HG03064 (cell line): Measurements from ENCODE around the gene ESRRA.

Source experiments
- ATAC-seq: cut with Tn5 transposase; IDR thresholded peaks from one replicate; pipeline ENCODE4 v1.9.1; 2021; ENCODE audit warnings: low read depth; ENCODE audit not compliant: unreplicated experiment

ESRRA gene

DNA sequence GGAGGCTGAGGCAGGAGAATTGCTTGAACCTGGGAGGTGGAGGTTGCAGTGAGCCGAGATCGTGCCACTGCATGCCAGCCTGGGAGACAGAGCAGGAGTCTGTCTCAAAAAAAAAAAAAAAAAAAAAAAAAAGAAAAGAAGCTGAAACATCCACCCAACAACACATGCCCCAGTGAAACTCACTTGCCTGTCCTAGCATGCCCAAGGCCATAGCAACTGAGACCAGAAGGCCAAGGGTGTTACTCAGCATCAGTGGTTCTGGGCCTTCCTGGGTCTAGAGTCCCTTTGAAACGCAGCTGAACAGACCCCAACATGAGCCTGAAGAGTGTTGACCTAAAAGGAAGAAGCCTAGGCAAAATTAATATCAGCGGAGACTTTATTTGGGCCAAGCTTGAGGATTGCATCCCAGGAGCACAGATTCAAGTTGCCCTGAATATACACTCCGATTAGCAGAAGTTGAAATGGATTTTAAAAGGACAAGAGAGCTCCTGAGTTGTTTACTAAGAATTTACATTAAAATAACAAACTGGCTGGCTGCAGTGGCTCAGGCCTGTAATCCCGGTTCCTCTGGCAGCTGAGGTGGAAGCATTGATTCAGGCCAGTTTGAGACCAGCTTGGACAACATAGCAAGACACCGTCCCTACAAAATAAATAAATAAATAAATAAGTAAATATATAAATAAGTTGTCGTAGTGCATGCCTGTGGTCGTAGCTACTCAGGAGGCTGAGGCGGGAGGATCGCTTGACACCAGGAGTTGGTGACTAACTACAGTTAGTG is 19.6 kb downstream of the ESRRA start:
- ATAC-seq = no peak

DNA sequence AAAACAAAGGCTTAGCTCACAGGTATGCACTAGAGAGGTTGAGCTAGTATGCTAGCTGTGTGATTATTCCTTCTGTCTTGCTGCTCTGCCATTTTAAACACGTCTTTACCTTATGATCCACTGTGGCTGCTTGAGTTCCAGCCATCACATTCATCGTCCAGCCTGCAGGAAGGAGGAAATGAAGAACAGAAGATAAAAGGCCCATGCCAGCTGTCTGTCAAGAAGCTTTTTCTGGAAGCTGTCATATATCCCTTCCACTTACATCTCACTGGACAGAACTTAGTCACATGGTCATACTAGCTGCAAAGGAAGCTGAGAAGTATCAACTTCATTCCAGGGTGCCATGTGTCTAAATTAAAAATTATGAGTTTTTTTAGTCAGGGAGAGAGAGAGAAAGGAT is 22.1 kb downstream of the ESRRA start:
- no peak for ATAC-seq

DNA sequence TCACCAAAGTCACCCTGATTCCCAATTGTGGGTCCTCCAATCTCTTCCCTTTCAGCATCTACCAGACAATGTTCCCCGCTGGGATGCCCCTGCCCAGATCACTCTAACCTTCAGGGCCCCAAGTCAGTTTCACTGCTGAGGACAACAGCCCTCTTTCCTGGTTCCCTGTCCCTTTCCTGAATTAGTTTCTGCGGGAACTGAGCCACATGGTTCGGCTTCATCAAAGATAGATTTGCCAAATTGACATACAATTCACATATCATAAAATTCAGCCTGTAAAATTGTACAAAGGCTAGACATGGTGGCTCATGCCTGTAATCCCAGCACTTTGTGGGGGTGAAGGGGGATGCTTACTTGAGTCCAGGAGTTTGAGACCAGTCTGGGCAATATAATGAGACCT is 22.7 kb downstream of the ESRRA start:
- ATAC-seq = no peak

DNA sequence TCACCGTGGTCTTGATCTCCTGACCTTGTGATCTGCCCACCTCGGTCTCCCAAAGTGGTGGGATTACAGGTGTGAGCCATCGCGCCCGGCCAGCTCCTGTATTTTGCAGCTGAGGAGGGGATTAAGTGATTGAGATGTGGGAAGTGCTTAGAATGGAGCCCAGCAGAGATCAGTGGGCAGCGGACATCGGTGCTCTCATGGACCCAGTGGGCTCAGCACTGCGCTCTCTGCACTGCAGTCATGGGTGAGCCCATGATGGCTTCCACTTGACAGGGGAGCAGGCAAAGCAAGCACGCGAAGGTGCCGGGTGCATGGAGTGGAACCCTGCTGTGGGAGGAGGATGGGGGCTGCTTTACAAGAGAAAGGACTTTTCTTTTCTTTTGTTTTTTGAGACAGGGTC is 25.6 kb downstream of the ESRRA start:
- no peak for ATAC-seq

- no peak for ATAC-seq
Measured at GRCh38 chr11:64331569-64332371, 26.4 kb downstream of the ESRRA start.

- no peak for ATAC-seq
Measured at GRCh38 chr11:64333556-64333955, 28.2 kb downstream of the ESRRA start.

- peak; percentile 74 for ATAC-seq
Measured at GRCh38 chr11:64334764-64335735, 29.7 kb downstream of the ESRRA start.

DNA sequence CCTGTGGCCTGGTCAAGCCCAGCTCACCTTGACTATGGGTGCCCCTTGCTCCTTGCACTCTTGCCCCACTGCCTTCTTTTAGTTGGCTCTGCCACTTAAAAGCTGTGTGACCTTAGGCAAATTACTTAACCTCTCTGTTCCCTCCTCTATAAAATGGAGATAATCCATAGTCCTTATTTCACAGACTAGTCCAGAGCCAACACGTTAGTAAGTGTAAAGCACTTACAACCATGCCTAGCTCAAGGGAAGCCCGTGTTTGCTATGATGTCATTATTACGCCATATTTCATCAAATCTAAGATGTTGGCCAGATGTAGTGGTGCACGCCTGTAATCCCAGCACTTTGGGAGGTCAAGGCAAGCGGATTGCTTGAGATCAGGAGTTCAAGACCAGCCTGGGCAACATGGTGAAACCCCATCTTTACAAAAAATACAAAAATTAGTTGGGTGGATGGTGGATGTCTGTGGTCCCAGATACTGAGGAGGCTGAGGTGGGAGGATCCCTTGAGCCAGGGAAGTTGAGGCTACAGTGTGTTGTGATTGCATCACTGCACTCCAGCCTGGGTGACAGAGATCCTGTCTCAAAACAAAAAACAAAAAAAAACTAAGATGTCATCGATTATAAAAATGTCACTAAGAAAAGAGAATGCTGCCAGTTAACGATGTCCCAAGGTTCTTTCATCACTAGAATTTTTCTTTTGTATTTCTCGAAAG is 32.4 kb downstream of the ESRRA start:
- no peak for ATAC-seq

GRCh38 chr11:64338716-64339115 is 33.4 kb downstream of the ESRRA start:
- ATAC-seq = no peak

DNA sequence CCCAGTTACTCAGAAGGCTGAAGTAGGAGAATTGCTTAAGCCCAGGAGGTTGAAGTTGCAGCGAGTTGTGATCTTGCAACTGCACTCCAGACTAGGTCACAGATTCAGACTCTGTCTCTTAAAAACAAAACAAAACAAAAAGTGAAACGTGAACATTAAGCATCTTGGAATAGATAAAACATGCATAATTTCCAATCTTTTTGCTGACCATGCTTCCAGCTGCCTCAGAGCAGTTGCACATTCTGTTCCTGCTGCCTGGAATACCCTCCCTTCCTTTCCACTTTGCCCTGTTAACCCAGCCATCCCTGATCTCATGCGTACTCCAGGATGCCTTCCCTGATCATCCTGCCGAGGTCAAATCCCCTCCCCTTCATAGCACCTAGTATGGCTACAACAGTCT is 34.0 kb downstream of the ESRRA start:
- ATAC-seq = no peak

- peak; percentile 43 for ATAC-seq
Measured at GRCh38 chr11:64339754-64340408, 34.6 kb downstream of the ESRRA start, which contains the start of gene CCDC88B. Gene CCDC88B, plus strand, starts transcription at chr11:64340204. Its CDS starts 63 bp downstream, at chr11:64340267.

DNA sequence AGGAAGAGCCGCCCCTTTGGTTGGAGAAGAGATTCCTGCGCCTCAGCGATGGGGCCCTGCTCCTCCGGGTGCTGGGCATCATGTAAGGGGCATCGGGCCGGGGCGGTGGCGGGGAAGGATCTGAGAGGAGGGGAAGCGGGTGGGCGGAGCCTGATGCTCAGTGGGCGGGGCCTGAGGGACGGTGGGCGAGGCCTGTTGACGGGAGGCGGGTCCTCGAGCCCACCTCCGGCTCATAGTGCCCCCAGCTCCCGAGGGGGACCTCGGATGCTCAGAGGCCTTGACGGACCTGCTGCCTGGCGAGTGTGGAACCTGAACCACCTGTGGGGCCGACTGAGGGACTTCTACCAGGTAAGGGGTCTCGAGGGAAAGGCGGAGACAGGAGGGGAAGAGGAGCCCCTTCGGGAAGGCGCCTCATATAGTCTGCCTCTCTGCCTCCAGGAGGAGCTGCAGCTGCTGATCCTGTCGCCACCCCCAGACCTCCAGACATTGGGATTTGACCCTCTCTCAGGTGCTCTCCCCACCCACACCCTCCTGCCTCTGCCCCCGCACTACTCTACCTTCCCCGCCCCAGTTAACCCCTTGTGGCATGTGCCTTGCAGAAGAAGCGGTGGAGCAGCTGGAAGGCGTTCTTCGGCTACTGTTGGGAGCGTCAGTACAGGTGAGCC is 35.5 kb downstream of the ESRRA start:
- no peak for ATAC-seq

DNA sequence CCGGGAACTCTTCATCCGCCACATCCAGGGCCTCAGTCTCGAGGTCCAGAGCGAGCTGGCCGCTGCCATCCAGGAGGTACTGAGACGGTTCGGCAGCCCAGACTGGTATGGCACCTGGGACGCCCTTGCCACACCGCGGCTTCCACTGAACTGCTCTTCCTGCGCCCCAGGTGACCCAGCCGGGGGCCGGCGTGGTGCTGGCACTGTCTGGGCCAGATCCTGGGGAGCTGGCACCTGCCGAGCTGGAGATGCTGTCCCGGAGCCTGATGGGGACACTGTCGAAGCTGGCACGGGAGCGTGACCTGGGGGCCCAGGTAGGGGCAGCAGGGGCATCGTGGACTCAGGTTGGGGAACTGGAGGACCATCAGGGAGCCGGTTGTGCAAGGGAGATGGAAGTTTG is 36.1 kb downstream of the ESRRA start:
- ATAC-seq = no peak

DNA sequence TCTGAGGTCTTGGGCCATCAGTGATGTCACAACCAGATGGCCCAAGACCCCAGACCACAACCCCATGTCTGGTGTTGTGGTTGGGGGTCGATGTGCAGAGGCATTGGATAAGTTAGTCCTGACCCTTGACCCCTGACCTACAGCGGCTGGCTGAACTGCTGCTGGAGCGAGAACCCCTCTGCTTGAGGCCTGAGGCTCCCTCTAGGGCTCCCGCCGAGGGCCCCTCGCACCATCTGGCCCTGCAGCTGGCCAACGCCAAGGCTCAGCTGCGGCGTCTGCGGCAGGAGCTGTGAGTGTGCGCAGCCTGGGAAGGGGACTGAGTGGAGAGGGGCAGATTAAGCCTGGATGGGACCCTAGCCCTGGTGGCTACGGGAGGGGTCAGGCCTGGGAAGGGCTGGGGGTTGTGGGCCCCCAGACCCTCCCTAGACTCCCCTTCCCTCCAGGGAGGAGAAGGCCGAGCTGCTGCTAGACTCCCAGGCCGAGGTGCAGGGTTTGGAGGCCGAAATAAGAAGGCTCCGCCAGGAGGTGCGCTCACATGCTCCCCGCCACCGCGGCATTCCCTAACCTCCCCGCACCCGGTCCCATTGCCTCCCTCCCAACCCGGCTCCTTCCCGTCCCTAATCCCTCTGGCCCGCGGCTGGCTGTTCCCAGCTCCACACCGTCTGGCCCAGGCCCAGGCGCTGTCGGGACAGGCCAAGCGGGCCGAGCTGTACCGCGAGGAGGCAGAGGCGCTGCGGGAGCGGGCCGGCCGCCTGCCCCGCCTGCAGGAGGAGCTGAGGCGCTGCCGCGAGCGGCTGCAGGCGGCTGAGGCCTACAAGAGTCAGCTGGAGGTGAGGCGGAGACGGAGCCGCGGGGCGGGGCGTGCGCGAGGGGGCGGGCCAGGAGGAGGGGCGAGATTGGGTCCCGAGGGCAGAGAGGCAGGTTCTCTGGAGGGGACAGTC is 36.8 kb downstream of the ESRRA start:
- no peak for ATAC-seq

GRCh38 chr11:64342869-64343745 is 37.8 kb downstream of the ESRRA start:
- no peak for ATAC-seq

- no peak for ATAC-seq
Measured at GRCh38 chr11:64343767-64344559, 38.6 kb downstream of the ESRRA start.
